B cell (primary cell): ENCODE results near the gene JMJD8. TPM values are rescaled to one million over a fixed set of nuclear protein-coding genes. Genes with fewer than 3 reads are reported as not detected.

Experiments used
- ATAC-seq: fragments of 200-7000 bp; cut with Tn5 transposase; one replicate; pipeline ENCODE4 v1.10.0; 2021; ENCODE audit warnings: low read depth, mild to moderate bottlenecking, moderate number of reproducible peaks, moderate library complexity
- CTCF ChIA-PET: fragments of 350-600 bp; sonication (Branson Sonifier 250); formaldehyde crosslinking; loops from one replicate; lab custom pipeline; 2021; ENCODE audit warnings: antibody characterized with exemption, inconsistent platforms; lab: Charles Lee
- POLR2A ChIA-PET: fragments of 350-600 bp; sonication (Branson Sonifier 250); formaldehyde crosslinking; loops from one replicate; lab custom pipeline; 2021; ENCODE audit warnings: antibody characterized with exemption; lab: Charles Lee
- DNase-seq: peaks from one replicate; pipeline ENCODE4 v3.0.0; 2013
- H2AFZ ChIP-seq: 2 replicates; pipeline ENCODE4 v1.6.1; 2012; ENCODE audit warnings: mild to moderate bottlenecking, low read depth, low read length; ENCODE audit not compliant: insufficient read depth, poor library complexity, severe bottlenecking
- H3K27ac ChIP-seq, 2 donors: 1 replicate in 1 of 2; 2 replicates in 1 of 2; pipeline ENCODE4 v1.5.1; 2012 to 2013; ENCODE audit warnings: low read length in 2 of 2, mild to moderate bottlenecking in 2 of 2, moderate library complexity in 1 of 2
- H3K27me3 ChIP-seq, 4 experiments: fragments of 200-600 bp in 1 of 4; sonication (generic) in 1 of 4; replicated peaks in 1 of 4; 1 replicate in 2 of 4; 2 replicates in 2 of 4; pipeline versions ENCODE4 v1.6.1 to v1.7.0; 2013 to 2016; ENCODE audit warnings: low read length in 3 of 4, mild to moderate bottlenecking in 2 of 4, mixed read lengths in 1 of 4, moderate library complexity in 1 of 4; ENCODE audit not compliant: insufficient read depth in 4 of 4, control insufficient read depth in 3 of 4; ENCODE audit errors: control extremely low read depth in 1 of 4
- H3K36me3 ChIP-seq, 2 experiments: replicated peaks in 1 of 2; 1 replicate in 1 of 2; 2 replicates in 1 of 2; pipeline versions ENCODE4 v1.6.1 to v1.7.1; 2013; ENCODE audit warnings: low read length in 1 of 2; ENCODE audit not compliant: insufficient read depth in 2 of 2, control insufficient read depth in 1 of 2; ENCODE audit errors: control extremely low read depth in 1 of 2, extremely low read depth in 1 of 2
- H3K4me1 ChIP-seq, 2 donors: fragments of 200-600 bp in 1 of 2; sonication (generic) in 1 of 2; 1 replicate in 1 of 2; 2 replicates in 1 of 2; pipeline versions ENCODE4 v1.5.1 to v1.6.1; 2013 to 2017; ENCODE audit warnings: low read length in 2 of 2; ENCODE audit not compliant: control insufficient read depth in 2 of 2, insufficient read depth in 2 of 2
- H3K4me2 ChIP-seq: replicated peaks from 2 replicates; pipeline ENCODE3; 2012; ENCODE audit warnings: mild to moderate bottlenecking, low read depth, low read length; ENCODE audit not compliant: poor library complexity, severe bottlenecking
- H3K4me3 ChIP-seq, 5 experiments: fragments of 200-600 bp in 1 of 5; sonication (generic) in 1 of 5; 1 replicate in 3 of 5; 2 replicates in 2 of 5; pipeline versions ENCODE4 v1.5.1 to v1.7.0; 2011 to 2016; ENCODE audit warnings: low read length in 4 of 5, mild to moderate bottlenecking in 4 of 5, low read depth in 2 of 5, control low read depth in 1 of 5, moderate library complexity in 1 of 5; ENCODE audit not compliant: insufficient read depth in 1 of 5; ENCODE audit errors: control extremely low read depth in 1 of 5, extremely low read depth in 1 of 5
- H3K79me2 ChIP-seq: fragments of 200-600 bp; sonication (generic); one replicate; pipeline ENCODE4 v1.6.0; 2016; ENCODE audit warnings: low read length; ENCODE audit not compliant: control insufficient read depth, insufficient read depth
- H3K9ac ChIP-seq: fragments of 200-600 bp; sonication (generic); 2 replicates; pipeline ENCODE4 v1.6.1; 2017; ENCODE audit warnings: mild to moderate bottlenecking, low read length, moderate library complexity
- H3K9me3 ChIP-seq, 3 donors: one replicate each; pipeline versions ENCODE4 v1.6.1 to v1.7.1; 2013; ENCODE audit warnings: low read length in 2 of 3; ENCODE audit not compliant: control insufficient read depth in 2 of 3, insufficient read depth in 1 of 3; ENCODE audit errors: control extremely low read depth in 1 of 3
- H4K20me1 ChIP-seq: 2 replicates; pipeline ENCODE4 v1.6.0; 2012; ENCODE audit warnings: mild to moderate bottlenecking, low read length; ENCODE audit not compliant: insufficient read depth, control insufficient read depth, poor library complexity, severe bottlenecking
- H3K27ac Mint-ChIP-seq: one replicate; pipeline ENCODE4 v1.8.0; 2021; ENCODE audit warnings: mixed read lengths
- H3K27me3 Mint-ChIP-seq: one replicate; pipeline ENCODE4 v1.8.0; 2021; ENCODE audit warnings: mixed read lengths
- H3K4me1 Mint-ChIP-seq: one replicate; pipeline ENCODE4 v1.8.0; 2021; ENCODE audit warnings: mixed read lengths
- H3K4me3 Mint-ChIP-seq: one replicate; pipeline ENCODE4 v1.8.0; 2021; ENCODE audit warnings: mixed read lengths
- H3K9me3 Mint-ChIP-seq: one replicate; pipeline ENCODE4 v1.8.0; 2022; ENCODE audit warnings: mixed read lengths; ENCODE audit not compliant: insufficient read depth
- EZH2 ChIP-seq: IDR thresholded peaks from 2 replicates; pipeline ENCODE4 v1.6.1; 2012; ENCODE audit warnings: borderline replicate concordance, low read depth, mild to moderate bottlenecking, moderate library complexity, low read length; ENCODE audit not compliant: insufficient read depth, poor library complexity, severe bottlenecking
- WGBS: methylation state at CpG from one replicate; pipeline ENCODE4 v1.1.5; 2013; ENCODE audit warnings: missing lambda C conversion rate; ENCODE audit not compliant: insufficient coverage; 5-methylcytosine and 5-hydroxymethylcytosine counted together
- intact Hi-C: fragments of 100-400 bp; cut with micrococcal nuclease; formaldehyde crosslinking; loops from one replicate; pipeline ENCODE4 v1.10.0; 2022
- polyA plus RNA-seq: library from polyadenylated mRNA; depleted of rRNA; stranded (reverse); fragments of >200 nt; gene quantifications from 2 replicates; pipeline ENCODE4 v1.2.3, GENCODE V29; 2012
- total RNA-seq, 2 donors: library from RNA; stranded (reverse); fragments of 120-200 nt in 1 of 2; gene quantifications; 1 replicate in 1 of 2; 2 replicates in 1 of 2; pipeline versions ENCODE4 v1.2.3 to v1.2.4, GENCODE V29; 2013 to 2022
- TF ChIP-seq, protein P1 (sequence below): fragments of 200-600 bp; IDR thresholded peaks from one replicate; pipeline ENCODE4 v1.8.0; 2022; ENCODE audit warnings: antibody characterized with exemption, mild to moderate bottlenecking

The JMJD8 gene
- total and polyA plus RNA-seq, 2 donors (not counting 1 experiment from before 2014, with no cell fraction given): 46.3 to 69.3 TPM

- no peak overlapping the region for H3K4me3 ChIP-seq
- CTCF ChIA-PET: interaction anchor here (1.5 kb wide), 1 partner anchor 9 kb away, joined by 5 read pairs; no protein-coding TSS in a partner anchor
- H3K27ac Mint-ChIP-seq: peak overlapping the region; percentile 68
Observed at GRCh38 chr16:638836-639235, 45.3 kb downstream of the JMJD8 start.

GRCh38 chr16:638034-638543, 46.0 kb downstream of the JMJD8 start:
- no peak for TF ChIP-seq EZH2
- TF ChIP-seq, protein P1, sequence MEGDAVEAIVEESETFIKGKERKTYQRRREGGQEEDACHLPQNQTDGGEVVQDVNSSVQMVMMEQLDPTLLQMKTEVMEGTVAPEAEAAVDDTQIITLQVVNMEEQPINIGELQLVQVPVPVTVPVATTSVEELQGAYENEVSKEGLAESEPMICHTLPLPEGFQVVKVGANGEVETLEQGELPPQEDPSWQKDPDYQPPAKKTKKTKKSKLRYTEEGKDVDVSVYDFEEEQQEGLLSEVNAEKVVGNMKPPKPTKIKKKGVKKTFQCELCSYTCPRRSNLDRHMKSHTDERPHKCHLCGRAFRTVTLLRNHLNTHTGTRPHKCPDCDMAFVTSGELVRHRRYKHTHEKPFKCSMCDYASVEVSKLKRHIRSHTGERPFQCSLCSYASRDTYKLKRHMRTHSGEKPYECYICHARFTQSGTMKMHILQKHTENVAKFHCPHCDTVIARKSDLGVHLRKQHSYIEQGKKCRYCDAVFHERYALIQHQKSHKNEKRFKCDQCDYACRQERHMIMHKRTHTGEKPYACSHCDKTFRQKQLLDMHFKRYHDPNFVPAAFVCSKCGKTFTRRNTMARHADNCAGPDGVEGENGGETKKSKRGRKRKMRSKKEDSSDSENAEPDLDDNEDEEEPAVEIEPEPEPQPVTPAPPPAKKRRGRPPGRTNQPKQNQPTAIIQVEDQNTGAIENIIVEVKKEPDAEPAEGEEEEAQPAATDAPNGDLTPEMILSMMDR: no peak
- H3K4me3 Mint-ChIP-seq: peak overlapping the region; percentile 47
- Histone ChIP-seq H3K4me1 (peaks cover 21 to 52% of the 10 kb centered on the region in 2 donors), H3K4me2 (peak overlapping the region; percentile 94), H4K20me1 (peaks cover 18% of the 10 kb centered on the region), H3K9ac (no peak overlapping the region), H3K36me3 (peaks cover 0 to 3% of the 10 kb centered on the region in 2 experiments), H3K4me3 (no peak overlapping the region), H3K27me3 (no peaks in the 10 kb centered on the region), H2AFZ (no peak overlapping the region), H3K9me3 (no peaks in the 10 kb centered on the region), H3K27ac (no peak overlapping the region), H3K79me2 (peaks cover 16% of the 10 kb centered on the region)
- no peaks in the 10 kb centered on the region for H3K27me3 Mint-ChIP-seq
- intact Hi-C loops: no loop called here
- H3K27ac Mint-ChIP-seq: no peak overlapping the region
- 94% methylated on average over 14 of the region's 15 CpGs for WGBS
- no peaks in the 10 kb centered on the region for H3K9me3 Mint-ChIP-seq
- ChIA-PET POLR2A (interaction anchor here (0.5 to 0.6 kb wide), 2 partner anchors 10 to 79 kb away, joined by 3 read pairs; no protein-coding TSS in a partner anchor), CTCF (interaction anchor here (1.5 kb wide), 1 partner anchor 10 kb away, joined by 5 read pairs; no protein-coding TSS in a partner anchor)
- peak; percentile 29 for DNase-seq
- no peak for ATAC-seq
- peaks cover 23% of the 10 kb centered on the region for H3K4me1 Mint-ChIP-seq

More at GRCh38 chr16:638836-639235, 45.3 kb downstream of the JMJD8 start:
- Mint-ChIP-seq H3K27me3 (no peaks in the 10 kb centered on the region), H3K4me3 (peak overlapping the region; percentile 54), H3K9me3 (no peaks in the 10 kb centered on the region), H3K4me1 (peaks cover 23% of the 10 kb centered on the region)
- Histone ChIP-seq H2AFZ (no peak overlapping the region), H3K27ac (no peak overlapping the region), H3K4me1 (peaks cover 22 to 54% of the 10 kb centered on the region in 2 donors), H3K79me2 (peaks cover 16% of the 10 kb centered on the region), H3K27me3 (no peaks in the 10 kb centered on the region), H3K4me2 (peak overlapping the region; percentile 15), H3K9me3 (no peaks in the 10 kb centered on the region), H3K36me3 (peaks cover 0 to 3% of the 10 kb centered on the region in 2 experiments), H3K9ac (no peak overlapping the region), H4K20me1 (peaks cover 20% of the 10 kb centered on the region)
- TF ChIP-seq, protein P1: no peak
- no peak for TF ChIP-seq EZH2
- ATAC-seq (no peak), DNase-seq (no peak)
- POLR2A ChIA-PET: no interaction called here
- 96% methylated on average over 4 of the region's 9 CpGs for WGBS
- intact Hi-C loops: no loop called here
